GM18873 (cell line): ENCODE data around the gene KRT16.

Experiments
- ATAC-seq: cut with Tn5 transposase; IDR thresholded peaks from one replicate; pipeline ENCODE4 v1.9.1; 2021; ENCODE audit warnings: mild to moderate bottlenecking, moderate library complexity, moderate number of reproducible peaks; ENCODE audit not compliant: unreplicated experiment, low FRiP score

Gene KRT16

DNA sequence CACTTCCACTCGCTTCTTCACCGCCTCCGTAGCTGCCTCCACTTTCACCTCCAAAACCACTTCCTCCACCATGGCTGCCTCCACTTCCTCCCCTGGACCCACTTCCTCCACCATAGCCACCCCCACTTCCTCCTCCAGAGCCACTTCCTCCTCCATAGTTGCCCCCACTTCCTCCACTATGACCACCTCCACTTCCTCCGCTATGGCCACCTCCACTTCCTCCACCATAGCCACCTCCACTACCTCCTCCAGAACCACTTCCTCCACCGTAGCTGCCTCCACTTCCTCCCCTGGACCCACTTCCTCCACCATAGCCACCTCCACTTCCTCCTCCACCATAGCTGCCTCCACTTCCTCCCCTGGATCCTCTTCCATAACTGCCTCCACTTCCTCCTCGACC, 45.2 kb downstream of the KRT16 start:
- ATAC-seq: no peak

- no peak for ATAC-seq
Measured at GRCh38 chr17:41565338-41565737, 47.2 kb downstream of the KRT16 start.

DNA sequence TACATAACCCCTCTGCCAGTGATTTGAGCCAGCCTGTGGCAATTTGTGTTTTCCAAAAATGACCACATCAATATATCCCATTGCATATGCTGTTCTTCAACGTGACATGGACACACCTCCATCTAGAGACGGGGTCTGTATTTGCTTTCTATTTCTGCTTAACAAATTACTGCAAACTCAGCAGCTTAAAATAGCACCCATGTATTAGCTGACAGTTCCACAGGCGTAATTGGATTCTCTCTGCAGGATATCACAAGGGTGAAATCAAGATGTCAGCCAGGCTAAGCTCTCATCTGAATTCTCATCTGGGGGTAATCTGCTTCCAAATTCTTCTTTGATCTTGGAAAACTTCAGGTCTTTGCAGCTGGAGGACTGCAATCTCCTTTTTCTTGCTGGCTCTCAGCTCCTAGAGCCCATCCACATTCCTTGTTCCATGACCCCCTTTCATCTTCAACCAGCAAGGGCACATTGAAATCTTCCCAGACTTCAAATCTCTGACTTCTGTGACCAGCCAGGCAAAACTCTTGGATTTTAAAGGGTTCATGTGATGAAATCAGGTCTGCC, 48.9 kb downstream of the KRT16 start:
- no peak for ATAC-seq

DNA sequence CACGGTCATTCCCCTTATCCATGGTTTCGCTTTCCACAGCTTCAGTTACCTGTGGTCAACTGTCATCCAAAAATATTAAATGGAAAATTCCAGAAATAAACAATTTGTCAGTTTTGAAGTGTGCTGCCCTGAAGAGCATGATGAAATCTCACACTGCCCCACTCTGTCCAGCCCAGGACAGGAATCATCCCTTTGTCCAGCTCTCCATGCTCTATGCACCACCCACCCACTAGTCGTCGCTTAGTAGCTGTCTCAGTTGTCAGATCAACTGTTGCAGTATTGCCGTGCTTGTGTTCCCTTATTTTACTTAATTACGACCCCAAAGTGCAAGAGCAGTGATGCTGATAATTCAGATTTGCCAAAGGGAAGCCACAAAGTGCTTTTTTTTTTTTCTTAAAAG, 51.0 kb downstream of the KRT16 start:
- no peak for ATAC-seq
